Mesenchymal stem cell (in vitro differentiated cells and primary cell): ENCODE results near the gene MARK2.

Source experiments
- DNase-seq: peaks from one replicate; pipeline ENCODE4 v3.0.0-alpha.2; 2013
- H2AFZ ChIP-seq: one replicate; pipeline ENCODE4 v1.6.1; 2013; ENCODE audit warnings: low read depth, mild to moderate bottlenecking, control low read depth, inconsistent platforms, low read length, moderate library complexity
- H2AK5ac ChIP-seq: 2 replicates; pipeline ENCODE4 v1.6.1; 2013; ENCODE audit warnings: low read length, moderate library complexity, mild to moderate bottlenecking, inconsistent platforms; ENCODE audit not compliant: severe bottlenecking
- H2BK120ac ChIP-seq: one replicate; pipeline ENCODE4 v1.6.1; 2013; ENCODE audit warnings: low read depth, mild to moderate bottlenecking, inconsistent platforms, low read length, moderate library complexity
- H2BK12ac ChIP-seq, 2 experiments: one replicate each; pipeline ENCODE4 v1.6.1; 2013; ENCODE audit warnings: inconsistent platforms in 2 of 2, low read length in 2 of 2, mild to moderate bottlenecking in 2 of 2, moderate library complexity in 2 of 2, control low read depth in 1 of 2
- H2BK15ac ChIP-seq: one replicate; pipeline ENCODE4 v1.6.1; 2013; ENCODE audit warnings: mild to moderate bottlenecking, low read depth, inconsistent platforms; ENCODE audit not compliant: poor library complexity, severe bottlenecking
- H2BK5ac ChIP-seq: 2 replicates; pipeline ENCODE4 v1.6.1; 2013; ENCODE audit warnings: low read depth, mild to moderate bottlenecking, low read length, control low read depth, inconsistent platforms; ENCODE audit not compliant: poor library complexity, severe bottlenecking
- H3K14ac ChIP-seq, 2 experiments: one replicate each; pipeline ENCODE4 v1.6.1; 2013; ENCODE audit warnings: inconsistent platforms in 2 of 2, low read length in 2 of 2, control low read depth in 1 of 2, mild to moderate bottlenecking in 1 of 2, moderate library complexity in 1 of 2
- H3K18ac ChIP-seq, 2 experiments: one replicate each; pipeline ENCODE4 v1.6.1; 2013; ENCODE audit warnings: inconsistent platforms in 2 of 2, low read length in 2 of 2, control low read depth in 1 of 2, low read depth in 1 of 2, mild to moderate bottlenecking in 1 of 2
- H3K23ac ChIP-seq, 2 experiments: one replicate each; pipeline ENCODE4 v1.6.1; 2013; ENCODE audit warnings: inconsistent platforms in 2 of 2, low read length in 2 of 2, mild to moderate bottlenecking in 2 of 2, moderate library complexity in 2 of 2, control low read depth in 1 of 2
- H3K27ac ChIP-seq: 2 replicates; pipeline ENCODE4 v1.5.1; 2013; ENCODE audit warnings: mild to moderate bottlenecking, moderate library complexity, low read length, control low read depth, inconsistent platforms; ENCODE audit not compliant: poor library complexity, severe bottlenecking
- H3K27me3 ChIP-seq, 2 experiments: 2 replicates each; pipeline versions ENCODE4 v1.6.1 to v1.7.0; 2013; ENCODE audit warnings: low read length in 2 of 2, mild to moderate bottlenecking in 2 of 2, moderate library complexity in 2 of 2, control low read depth in 1 of 2, inconsistent platforms in 1 of 2; ENCODE audit not compliant: control insufficient read depth in 1 of 2, insufficient read depth in 1 of 2
- H3K36me3 ChIP-seq, 2 experiments: 2 replicates each; pipeline versions ENCODE4 v1.6.1 to v1.7.0; 2013; ENCODE audit warnings: low read length in 2 of 2, control low read depth in 1 of 2, inconsistent platforms in 1 of 2, low read depth in 1 of 2, mild to moderate bottlenecking in 1 of 2; ENCODE audit not compliant: insufficient read depth in 2 of 2, control insufficient read depth in 1 of 2
- H3K4ac ChIP-seq, 2 experiments: one replicate each; pipeline ENCODE4 v1.6.1; 2013; ENCODE audit warnings: inconsistent platforms in 2 of 2, low read length in 2 of 2, mild to moderate bottlenecking in 2 of 2, moderate library complexity in 2 of 2, control low read depth in 1 of 2, low read depth in 1 of 2
- H3K4me1 ChIP-seq: 2 replicates; pipeline ENCODE4 v1.6.1; 2013; ENCODE audit warnings: low read depth, low read length, control low read depth; ENCODE audit not compliant: control insufficient read depth, insufficient read depth
- H3K4me2 ChIP-seq: 2 replicates; pipeline ENCODE4 v1.6.1; 2013; ENCODE audit warnings: low read length, mild to moderate bottlenecking, inconsistent platforms; ENCODE audit not compliant: poor library complexity, severe bottlenecking
- H3K4me3 ChIP-seq, 2 experiments: 2 replicates each; pipeline versions ENCODE4 v1.5.1 to v1.7.0; 2013; ENCODE audit warnings: low read length in 2 of 2, mild to moderate bottlenecking in 2 of 2, control low read depth in 1 of 2, low read depth in 1 of 2; ENCODE audit not compliant: insufficient read depth in 1 of 2
- H3K79me1 ChIP-seq: replicated peaks from 2 replicates; pipeline ENCODE4 v1.6.1; 2013; ENCODE audit warnings: mild to moderate bottlenecking, control low read depth, low read length, inconsistent platforms; ENCODE audit not compliant: poor library complexity, severe bottlenecking
- H3K9ac ChIP-seq: 2 replicates; pipeline ENCODE4 v1.7.0; 2013; ENCODE audit warnings: mild to moderate bottlenecking, low read length, moderate library complexity
- H3K9me3 ChIP-seq: 2 replicates; pipeline ENCODE4 v1.7.0; 2013; ENCODE audit warnings: mild to moderate bottlenecking, low read length; ENCODE audit not compliant: control insufficient read depth
- H4K8ac ChIP-seq: one replicate; pipeline ENCODE4 v1.6.1; 2013; ENCODE audit warnings: inconsistent platforms, mild to moderate bottlenecking, low read length, moderate library complexity
- H4K91ac ChIP-seq: one replicate; pipeline ENCODE4 v1.6.1; 2013; ENCODE audit warnings: mild to moderate bottlenecking, low read length, inconsistent platforms
- WGBS: methylation state at CpG from one replicate; pipeline ENCODE4 v1.1.7; 2013; ENCODE audit warnings: mixed read lengths; 5-methylcytosine and 5-hydroxymethylcytosine counted together

MARK2 gene

GRCh38 chr11:63887386-63887999 lies 48.6 kb downstream of the MARK2 start:
- H3K27me3 ChIP-seq, result no peaks in the 10 kb centered on the region
- no peak overlapping the region for H3K18ac ChIP-seq
- H2BK5ac ChIP-seq, result no peak overlapping the region

GRCh38 chr11:63888170-63889086 lies 49.5 kb downstream of the MARK2 start:
- Histone ChIP-seq H2BK15ac (no peak overlapping the region), H3K4me1 (peaks cover 12% of the 10 kb centered on the region)

More at GRCh38 chr11:63887386-63887999, 48.6 kb downstream of the MARK2 start:
- no peak overlapping the region for H3K4ac ChIP-seq
- no peak overlapping the region for H3K4me3 ChIP-seq
- peak overlapping the region; percentile 47 for H3K9ac ChIP-seq
- H3K23ac ChIP-seq, result no peak overlapping the region
- H3K79me1 ChIP-seq, result peaks cover 48% of the 10 kb centered on the region
- no peak overlapping the region for H2AFZ ChIP-seq
- H2BK15ac ChIP-seq, result no peak overlapping the region
- H2AK5ac ChIP-seq, result no peak overlapping the region
- H3K14ac ChIP-seq, result no peak overlapping the region
- peaks cover 17% of the 10 kb centered on the region for H3K4me1 ChIP-seq
- no peaks in the 10 kb centered on the region for H3K9me3 ChIP-seq
- peaks cover 0 to 25% of the 10 kb centered on the region in 2 experiments for H3K36me3 ChIP-seq
- H3K4me2 ChIP-seq, result no peak overlapping the region
- H2BK120ac ChIP-seq, result no peak overlapping the region
- WGBS, result 54% methylated on average over 6 of the region's 6 CpGs
- no peak for DNase-seq
- H2BK12ac ChIP-seq, result peak overlapping the region in 1 of 2 experiments; percentile 42
- H4K8ac ChIP-seq, result no peak overlapping the region
- no peak overlapping the region for H4K91ac ChIP-seq
- H3K27ac ChIP-seq, result no peak overlapping the region

GRCh38 chr11:63889344-63889743 lies 50.4 kb downstream of the MARK2 start:
- Histone ChIP-seq H3K79me1 (peaks cover 42% of the 10 kb centered on the region), H2AFZ (no peak overlapping the region), H3K4ac (no peak overlapping the region), H4K91ac (no peak overlapping the region), H3K27me3 (no peaks in the 10 kb centered on the region), H3K9me3 (no peaks in the 10 kb centered on the region), H2AK5ac (no peak overlapping the region), H2BK15ac (no peak overlapping the region), H3K4me2 (no peak overlapping the region), H3K4me3 (no peak overlapping the region), H3K23ac (no peak overlapping the region), H2BK5ac (no peak overlapping the region), H3K4me1 (peaks cover 12% of the 10 kb centered on the region), H3K18ac (no peak overlapping the region), H3K36me3 (peaks cover 6 to 24% of the 10 kb centered on the region in 2 experiments), H4K8ac (no peak overlapping the region), H3K27ac (no peak overlapping the region), H2BK12ac (no peak overlapping the region), H3K14ac (no peak overlapping the region), H3K9ac (peak overlapping the region; percentile 69), H2BK120ac (no peak overlapping the region)
- DNase-seq, result no peak
- WGBS, result 96% methylated on average over 6 of the region's 6 CpGs

More at GRCh38 chr11:63888170-63889086, 49.5 kb downstream of the MARK2 start:
- no peak overlapping the region for H2AFZ ChIP-seq
- H3K9ac ChIP-seq, result peak overlapping the region; percentile 69
- no peak overlapping the region for H2AK5ac ChIP-seq
- H2BK12ac ChIP-seq, result no peak overlapping the region
- no peak overlapping the region for H3K4me2 ChIP-seq
- no peak overlapping the region for H3K27ac ChIP-seq
- peak overlapping the region in 1 of 2 experiments; percentile 62 for H3K14ac ChIP-seq
- WGBS, result 48% methylated on average over 20 of the region's 25 CpGs
- peaks cover 1 to 20% of the 10 kb centered on the region in 2 experiments for H3K36me3 ChIP-seq
- no peaks in the 10 kb centered on the region for H3K27me3 ChIP-seq
- H3K4ac ChIP-seq, result peak overlapping the region in 1 of 2 experiments; percentile 1
- no peak overlapping the region for H3K23ac ChIP-seq
- peak overlapping the region in 1 of 2 experiments; percentile 61 for H3K18ac ChIP-seq
- peak overlapping the region in 1 of 2 experiments; percentile 65 for H3K4me3 ChIP-seq
- H2BK5ac ChIP-seq, result no peak overlapping the region
- H3K9me3 ChIP-seq, result no peaks in the 10 kb centered on the region
- no peak overlapping the region for H4K8ac ChIP-seq
- no peak overlapping the region for H2BK120ac ChIP-seq
- peaks cover 41% of the 10 kb centered on the region for H3K79me1 ChIP-seq
- no peak overlapping the region for H4K91ac ChIP-seq
- DNase-seq, result peak; percentile 76

- Histone ChIP-seq H3K4me3 (no peak overlapping the region), H2BK5ac (no peak overlapping the region), H3K79me1 (peaks cover 43% of the 10 kb centered on the region), H2BK15ac (no peak overlapping the region), H3K4me1 (peaks cover 12% of the 10 kb centered on the region), H4K91ac (no peak overlapping the region), H3K27me3 (no peaks in the 10 kb centered on the region), H3K27ac (no peak overlapping the region), H2AFZ (no peak overlapping the region), H2BK120ac (no peak overlapping the region), H3K9me3 (no peaks in the 10 kb centered on the region), H3K23ac (no peak overlapping the region), H3K14ac (no peak overlapping the region), H4K8ac (no peak overlapping the region), H2BK12ac (no peak overlapping the region), H3K9ac (no peak overlapping the region), H3K4ac (no peak overlapping the region), H2AK5ac (no peak overlapping the region), H3K36me3 (peaks cover 13 to 32% of the 10 kb centered on the region in 2 experiments), H3K4me2 (no peak overlapping the region), H3K18ac (no peak overlapping the region)
- no peak for DNase-seq
- WGBS, result 91% methylated on average over 7 of the region's 7 CpGs
These were observed 51.5 kb downstream of the MARK2 start for GRCh38 chr11:63890368-63890767.
